ENCODE measurements around the gene APOLD1. TPM values are rescaled to one million over a fixed set of nuclear protein-coding genes. Genes with fewer than 3 reads are reported as not detected.

The APOLD1 gene
- total and polyA plus RNA-seq, 4 donors, result 1.4 to 5.1 (median 2.6) TPM

DNA sequence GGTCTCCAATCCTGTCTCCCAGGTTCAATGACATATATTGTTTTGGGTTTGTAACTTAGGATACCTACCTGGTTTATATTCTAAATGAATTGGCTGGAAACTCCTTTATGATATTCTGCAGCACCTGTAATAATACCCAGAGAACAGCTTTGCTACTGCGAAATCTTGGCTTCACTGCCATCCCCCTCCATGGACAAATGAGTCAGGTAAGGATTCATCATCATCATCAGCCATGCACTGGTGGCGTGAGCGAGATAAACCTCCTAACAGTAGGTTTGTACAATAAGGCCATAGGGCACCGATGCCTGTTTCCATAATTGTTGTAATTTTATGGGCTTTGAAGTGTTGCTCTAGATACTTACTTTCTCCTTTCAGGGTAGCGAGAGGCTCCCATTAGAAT lies 38.4 kb downstream of the APOLD1 start (continued):
- no peak for TF ChIP-seq HNF4A (conservative IDR thresholded peaks at IDR 0.05)

DNA sequence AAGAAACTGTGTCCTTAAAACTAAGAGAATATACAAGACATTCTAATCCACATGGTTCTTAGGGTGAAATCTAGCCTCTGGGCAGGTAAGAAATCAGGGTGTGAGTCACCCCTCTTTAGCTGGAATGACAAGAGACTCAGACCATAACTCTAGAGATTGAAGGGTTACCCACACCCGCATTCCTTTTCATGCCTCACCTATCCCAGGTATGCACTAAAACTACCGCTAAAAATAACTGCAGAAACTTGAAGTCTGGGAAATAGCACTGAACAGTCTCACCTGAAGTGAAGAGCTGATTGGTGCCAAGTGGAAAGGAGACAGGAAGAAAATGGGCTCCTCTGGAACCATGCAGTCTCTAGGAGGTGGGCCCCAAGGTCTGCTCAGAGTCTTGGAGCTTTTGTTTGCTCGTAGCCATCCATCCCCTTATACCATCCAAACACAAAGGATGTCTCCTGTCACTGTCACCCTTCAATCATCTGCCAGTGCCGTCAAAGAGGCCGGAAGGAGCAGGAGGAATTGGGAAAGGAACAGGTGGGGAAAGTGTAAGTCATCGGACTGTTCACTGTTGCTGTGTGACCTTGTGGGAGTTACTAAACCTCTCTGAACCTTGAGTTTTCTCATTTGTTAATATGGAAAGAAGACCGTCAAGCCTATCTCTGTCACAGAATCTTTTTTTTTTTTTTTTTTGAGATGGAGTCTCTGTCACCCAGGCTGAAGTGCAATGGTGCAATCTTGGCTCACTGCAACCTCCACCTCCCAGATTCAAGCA lies 50.1 kb downstream of the APOLD1 start:
- Histone ChIP-seq H3K27ac (ENCODE audit: low read depth in 1 of 2, low read length in 2 of 2) (no peak overlapping the region), H3K9me3 (ENCODE audit: control insufficient read depth in 4 of 4, low read length in 3 of 4) (no peaks in the 10 kb centered on the region), H3K4me3 (ENCODE audit: low read depth in 1 of 3, low read length in 3 of 3) (no peak overlapping the region), H3K4me1 (ENCODE audit: control insufficient read depth in 4 of 4, insufficient read depth in 4 of 4, low read length in 3 of 4) (no peaks in the 10 kb centered on the region), H3K36me3 (ENCODE audit: control insufficient read depth in 4 of 4, insufficient read depth in 3 of 4, low read depth in 1 of 4, low read length in 3 of 4) (peaks cover 0 to 21% (median 12%) of the 10 kb centered on the region in 4 donors), H3K9ac (ENCODE audit: low read depth in 1 of 2, low read length in 2 of 2) (no peak overlapping the region), H3K27me3 (ENCODE audit: control insufficient read depth in 4 of 4, insufficient read depth in 4 of 4, low read length in 3 of 4) (no peaks in the 10 kb centered on the region)
- TF ChIP-seq HNF4G (IDR thresholded peaks at IDR 0.05) (no peak), NR2F2 (IDR thresholded peaks at IDR 0.05) (no peak), EGR1 (IDR thresholded peaks at IDR 0.05; ENCODE audit: low read depth in 2 of 2) (no peak), RXRA (IDR thresholded peaks at IDR 0.05) (no peak)
- TF ChIP-seq, protein P1, sequence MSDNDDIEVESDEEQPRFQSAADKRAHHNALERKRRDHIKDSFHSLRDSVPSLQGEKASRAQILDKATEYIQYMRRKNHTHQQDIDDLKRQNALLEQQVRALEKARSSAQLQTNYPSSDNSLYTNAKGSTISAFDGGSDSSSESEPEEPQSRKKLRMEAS (IDR thresholded peaks at IDR 0.05), result no peak
- TF ChIP-seq, protein P2, sequence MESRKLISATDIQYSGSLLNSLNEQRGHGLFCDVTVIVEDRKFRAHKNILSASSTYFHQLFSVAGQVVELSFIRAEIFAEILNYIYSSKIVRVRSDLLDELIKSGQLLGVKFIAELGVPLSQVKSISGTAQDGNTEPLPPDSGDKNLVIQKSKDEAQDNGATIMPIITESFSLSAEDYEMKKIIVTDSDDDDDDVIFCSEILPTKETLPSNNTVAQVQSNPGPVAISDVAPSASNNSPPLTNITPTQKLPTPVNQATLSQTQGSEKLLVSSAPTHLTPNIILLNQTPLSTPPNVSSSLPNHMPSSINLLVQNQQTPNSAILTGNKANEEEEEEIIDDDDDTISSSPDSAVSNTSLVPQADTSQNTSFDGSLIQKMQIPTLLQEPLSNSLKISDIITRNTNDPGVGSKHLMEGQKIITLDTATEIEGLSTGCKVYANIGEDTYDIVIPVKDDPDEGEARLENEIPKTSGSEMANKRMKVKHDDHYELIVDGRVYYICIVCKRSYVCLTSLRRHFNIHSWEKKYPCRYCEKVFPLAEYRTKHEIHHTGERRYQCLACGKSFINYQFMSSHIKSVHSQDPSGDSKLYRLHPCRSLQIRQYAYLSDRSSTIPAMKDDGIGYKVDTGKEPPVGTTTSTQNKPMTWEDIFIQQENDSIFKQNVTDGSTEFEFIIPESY (IDR thresholded peaks at IDR 0.05), result no peak
- TF ChIP-seq, protein P3, sequence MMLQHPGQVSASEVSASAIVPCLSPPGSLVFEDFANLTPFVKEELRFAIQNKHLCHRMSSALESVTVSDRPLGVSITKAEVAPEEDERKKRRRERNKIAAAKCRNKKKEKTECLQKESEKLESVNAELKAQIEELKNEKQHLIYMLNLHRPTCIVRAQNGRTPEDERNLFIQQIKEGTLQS (IDR thresholded peaks at IDR 0.05), result no peak
- no peak for DNase-seq (ENCODE audit: low spot score)
- 91% methylated on average over 7 of the region's 7 CpGs for WGBS

DNA sequence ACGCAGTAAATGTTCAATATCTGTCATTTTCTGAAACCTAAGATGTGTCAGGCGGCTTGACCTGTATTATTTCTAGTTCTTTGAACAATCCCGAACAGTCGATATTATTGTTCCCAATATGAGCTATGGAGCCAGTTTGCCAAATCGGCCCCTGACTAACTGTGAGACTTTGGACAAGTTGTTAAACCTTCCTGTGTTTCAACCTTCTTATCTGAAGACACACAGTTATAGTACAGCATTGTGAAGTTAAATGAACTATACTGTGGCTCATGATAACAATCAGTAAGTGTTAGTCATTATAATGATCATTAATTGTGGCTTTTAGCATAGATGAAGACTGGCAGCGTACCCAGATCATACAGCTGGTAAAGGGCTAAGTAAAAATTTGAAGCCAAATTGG lies 51.1 kb downstream of the APOLD1 start:
- Histone ChIP-seq H3K36me3 (ENCODE audit: control insufficient read depth in 4 of 4, insufficient read depth in 3 of 4, low read depth in 1 of 4, low read length in 3 of 4) (peaks cover 0 to 19% (median 10%) of the 10 kb centered on the region in 4 donors), H3K4me3 (ENCODE audit: low read depth in 1 of 3, low read length in 3 of 3) (no peak overlapping the region), H3K9me3 (ENCODE audit: control insufficient read depth in 4 of 4, low read length in 3 of 4) (no peaks in the 10 kb centered on the region), H3K9ac (ENCODE audit: low read depth in 1 of 2, low read length in 2 of 2) (no peak overlapping the region), H3K27me3 (ENCODE audit: control insufficient read depth in 4 of 4, insufficient read depth in 4 of 4, low read length in 3 of 4) (no peaks in the 10 kb centered on the region), H3K4me1 (ENCODE audit: control insufficient read depth in 4 of 4, insufficient read depth in 4 of 4, low read length in 3 of 4) (no peaks in the 10 kb centered on the region), H3K27ac (ENCODE audit: low read depth in 1 of 2, low read length in 2 of 2) (no peak overlapping the region)
- TF ChIP-seq, protein P4, sequence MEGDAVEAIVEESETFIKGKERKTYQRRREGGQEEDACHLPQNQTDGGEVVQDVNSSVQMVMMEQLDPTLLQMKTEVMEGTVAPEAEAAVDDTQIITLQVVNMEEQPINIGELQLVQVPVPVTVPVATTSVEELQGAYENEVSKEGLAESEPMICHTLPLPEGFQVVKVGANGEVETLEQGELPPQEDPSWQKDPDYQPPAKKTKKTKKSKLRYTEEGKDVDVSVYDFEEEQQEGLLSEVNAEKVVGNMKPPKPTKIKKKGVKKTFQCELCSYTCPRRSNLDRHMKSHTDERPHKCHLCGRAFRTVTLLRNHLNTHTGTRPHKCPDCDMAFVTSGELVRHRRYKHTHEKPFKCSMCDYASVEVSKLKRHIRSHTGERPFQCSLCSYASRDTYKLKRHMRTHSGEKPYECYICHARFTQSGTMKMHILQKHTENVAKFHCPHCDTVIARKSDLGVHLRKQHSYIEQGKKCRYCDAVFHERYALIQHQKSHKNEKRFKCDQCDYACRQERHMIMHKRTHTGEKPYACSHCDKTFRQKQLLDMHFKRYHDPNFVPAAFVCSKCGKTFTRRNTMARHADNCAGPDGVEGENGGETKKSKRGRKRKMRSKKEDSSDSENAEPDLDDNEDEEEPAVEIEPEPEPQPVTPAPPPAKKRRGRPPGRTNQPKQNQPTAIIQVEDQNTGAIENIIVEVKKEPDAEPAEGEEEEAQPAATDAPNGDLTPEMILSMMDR (IDR thresholded peaks at IDR 0.05; ENCODE audit: low read depth, low read length, missing input control), result no peak
- no peak for TF ChIP-seq TAF1 (conservative IDR thresholded peaks at IDR 0.05)
- no peak for TF ChIP-seq RXRA (IDR thresholded peaks at IDR 0.05)
- TF ChIP-seq, protein P3 (IDR thresholded peaks at IDR 0.05), result no peak
- TF ChIP-seq YY1 (IDR thresholded peaks at IDR 0.05), result no peak
- no peak for TF ChIP-seq HNF4A (conservative IDR thresholded peaks at IDR 0.05)
- no peak for TF ChIP-seq HNF4G (IDR thresholded peaks at IDR 0.05)
- no peak for TF ChIP-seq JUND (IDR thresholded peaks at IDR 0.05)
- no peak for TF ChIP-seq SP1 (IDR thresholded peaks at IDR 0.05)
- DNase-seq (ENCODE audit: low spot score), result no peak
- 81% methylated on average over 6 of the region's 6 CpGs for WGBS

Data from liver (tissue), 9 donors.